ENCODE results near the gene ZCCHC17. TPM values are rescaled to one million over a fixed set of nuclear protein-coding genes. Genes with fewer than 3 reads are reported as not detected.
A peak's percentile ranks its signal among the peaks of the same experiment; 100 is the strongest.

The ZCCHC17 gene
- total RNA-seq, 1 experiment from 2014 or later: 42.0 TPM

DNA sequence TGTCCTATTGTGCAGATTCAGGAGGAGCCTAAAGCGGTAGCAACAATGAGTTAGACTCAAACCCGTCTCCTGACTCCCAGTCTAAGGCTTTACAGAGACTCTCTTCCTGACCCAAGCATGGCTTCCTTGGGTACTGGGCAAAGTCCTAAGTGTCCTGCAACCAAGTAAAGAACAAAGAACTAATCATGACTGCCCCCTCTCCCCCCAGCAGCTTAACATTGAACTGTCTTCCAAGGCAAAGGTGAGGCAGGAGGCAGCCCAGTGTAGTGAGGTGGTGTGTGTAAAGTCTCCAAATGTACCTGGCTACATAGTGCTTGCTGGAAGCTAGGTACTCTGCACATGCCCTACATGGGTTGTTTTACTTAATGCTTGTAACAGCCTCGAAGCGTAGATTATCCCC is 73.7 kb downstream of the ZCCHC17 start:
- TF ChIP-seq FOXP1 (CRISPR knock-in tag; IDR thresholded peaks at IDR 0.05; ENCODE audit: borderline replicate concordance): no peak
- no peak for TF ChIP-seq NFATC4 (CRISPR knock-in tag; IDR thresholded peaks at IDR 0.05)
- no peak for TF ChIP-seq GRHL2 (CRISPR knock-in tag; IDR thresholded peaks at IDR 0.05; ENCODE audit: insufficient replicate concordance, severe bottlenecking)
- TF ChIP-seq TCF7 (CRISPR knock-in tag; IDR thresholded peaks at IDR 0.05; ENCODE audit: low read depth): no peak
- TF ChIP-seq, protein P1, sequence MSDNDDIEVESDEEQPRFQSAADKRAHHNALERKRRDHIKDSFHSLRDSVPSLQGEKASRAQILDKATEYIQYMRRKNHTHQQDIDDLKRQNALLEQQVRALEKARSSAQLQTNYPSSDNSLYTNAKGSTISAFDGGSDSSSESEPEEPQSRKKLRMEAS (CRISPR knock-in tag; IDR thresholded peaks at IDR 0.05): no peak
- no peak for TF ChIP-seq ZNF671 (CRISPR knock-in tag; IDR thresholded peaks at IDR 0.05)
- TF ChIP-seq ZNF121 (CRISPR knock-in tag; IDR thresholded peaks at IDR 0.05): no peak
- TF ChIP-seq ESRRA (CRISPR knock-in tag; IDR thresholded peaks at IDR 0.05; ENCODE audit: borderline replicate concordance): no peak
- TF ChIP-seq, protein P2, sequence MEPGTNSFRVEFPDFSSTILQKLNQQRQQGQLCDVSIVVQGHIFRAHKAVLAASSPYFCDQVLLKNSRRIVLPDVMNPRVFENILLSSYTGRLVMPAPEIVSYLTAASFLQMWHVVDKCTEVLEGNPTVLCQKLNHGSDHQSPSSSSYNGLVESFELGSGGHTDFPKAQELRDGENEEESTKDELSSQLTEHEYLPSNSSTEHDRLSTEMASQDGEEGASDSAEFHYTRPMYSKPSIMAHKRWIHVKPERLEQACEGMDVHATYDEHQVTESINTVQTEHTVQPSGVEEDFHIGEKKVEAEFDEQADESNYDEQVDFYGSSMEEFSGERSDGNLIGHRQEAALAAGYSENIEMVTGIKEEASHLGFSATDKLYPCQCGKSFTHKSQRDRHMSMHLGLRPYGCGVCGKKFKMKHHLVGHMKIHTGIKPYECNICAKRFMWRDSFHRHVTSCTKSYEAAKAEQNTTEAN (CRISPR knock-in tag; IDR thresholded peaks at IDR 0.05): no peak
- TF ChIP-seq ZNF317 (CRISPR knock-in tag; IDR thresholded peaks at IDR 0.05; ENCODE audit: borderline replicate concordance, low read depth): no peak
- no peak for TF ChIP-seq JUN (CRISPR knock-in tag; IDR thresholded peaks at IDR 0.05)
- ChIA-PET POLR2A (no interaction called here), CTCF (interaction anchor here (1.0 to 5.8 kb wide), 5 partner anchors 24 to 185 kb away, joined by 4 to 45 read pairs (median 6); partner anchors contain the start of genes SNRNP40 and ZCCHC17)
- H3K9me3 Mint-ChIP-seq: no peaks in the 10 kb centered on the region
- ATAC-seq (no peak), DNase-seq (ENCODE audit: low spot score) (no peak)
- peaks cover 7% of the 10 kb centered on the region for H3K36me3 Mint-ChIP-seq
- no peak overlapping the region for H3K4me3 Mint-ChIP-seq
- H3K27ac Mint-ChIP-seq: no peak overlapping the region
- peaks cover 58% of the 10 kb centered on the region for H3K4me1 Mint-ChIP-seq
- peaks cover 4% of the 10 kb centered on the region for H3K27me3 Mint-ChIP-seq (ENCODE audit: low read depth)

DNA sequence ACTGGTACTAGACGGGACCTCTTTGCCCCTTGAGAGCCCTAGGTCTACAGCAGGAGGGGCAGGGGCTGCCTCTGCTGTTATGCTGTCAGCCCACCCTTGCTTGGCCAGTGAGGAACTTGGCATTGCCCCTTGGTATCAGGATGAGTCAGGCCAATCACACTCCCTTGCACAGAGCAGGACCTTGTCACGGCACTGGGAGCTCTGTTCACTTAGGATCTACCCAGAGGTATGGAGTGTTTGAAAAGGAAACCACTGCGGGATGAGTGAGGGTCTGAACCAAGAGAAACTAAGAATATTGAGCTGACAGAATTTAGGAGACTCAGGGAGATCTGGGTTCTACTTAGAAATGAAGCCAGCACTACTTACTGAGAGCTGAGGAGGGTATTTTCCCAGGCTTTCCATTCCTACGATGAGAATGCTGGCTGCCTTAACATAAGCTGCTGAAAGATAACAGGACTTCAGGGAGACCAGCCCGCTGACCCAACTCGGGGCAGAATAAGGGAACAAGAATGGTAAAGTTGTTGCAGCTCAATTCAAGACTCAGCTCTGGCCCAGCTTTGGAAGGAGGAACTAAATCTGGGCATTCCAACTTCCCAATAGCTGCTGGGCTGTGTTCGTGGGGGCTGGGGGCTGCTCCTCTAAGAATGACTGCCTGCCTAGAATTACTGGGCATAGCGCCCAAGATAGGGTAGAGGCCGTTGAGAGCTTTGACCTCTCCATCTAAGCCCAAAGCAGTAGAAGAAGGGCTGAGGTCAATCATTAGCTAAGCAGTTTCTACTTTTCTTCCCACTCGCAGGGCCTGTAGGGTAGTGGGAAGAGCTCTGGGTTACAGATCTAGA is 74.5 kb downstream of the ZCCHC17 start:
- H3K36me3 Mint-ChIP-seq: peaks cover 5% of the 10 kb centered on the region; the same call in 1 of the 2 replicates
- peaks cover 4% of the 10 kb centered on the region for H3K27me3 Mint-ChIP-seq (ENCODE audit: low read depth)
- no peak for ATAC-seq
- H3K9me3 Mint-ChIP-seq: no peaks in the 10 kb centered on the region
- H3K4me1 Mint-ChIP-seq: peaks cover 59% of the 10 kb centered on the region
- peak overlapping the region; percentile 54; the same call in 1 of the 2 replicates for H3K27ac Mint-ChIP-seq
- no peak for DNase-seq (ENCODE audit: low spot score)
- ChIA-PET POLR2A (no interaction called here), CTCF (interaction anchor here (1.0 to 5.8 kb wide), 4 partner anchors 24 to 178 kb away, joined by 4 to 85 read pairs (median 25); partner anchors contain the start of genes SNRNP40 and ZCCHC17)
- no peak overlapping the region for H3K4me3 Mint-ChIP-seq
- TF ChIP-seq MYBL2 (CRISPR knock-in tag; IDR thresholded peaks at IDR 0.05) (no peak), OVOL2 (CRISPR knock-in tag; IDR thresholded peaks at IDR 0.05; ENCODE audit: borderline replicate concordance) (no peak), GRHL2 (CRISPR knock-in tag; IDR thresholded peaks at IDR 0.05; ENCODE audit: insufficient replicate concordance, severe bottlenecking) (no peak), FOXK1 (CRISPR knock-in tag; IDR thresholded peaks at IDR 0.05) (no peak), ATF1 (CRISPR knock-in tag; IDR thresholded peaks at IDR 0.05) (no peak), TEAD1 (CRISPR knock-in tag; IDR thresholded peaks at IDR 0.05) (no peak), NFATC4 (CRISPR knock-in tag; IDR thresholded peaks at IDR 0.05) (no peak), ZNF263 (CRISPR knock-in tag; IDR thresholded peaks at IDR 0.05; ENCODE audit: low read depth) (no peak), RELA (CRISPR knock-in tag; IDR thresholded peaks at IDR 0.05; ENCODE audit: borderline replicate concordance) (no peak), MXD4 (CRISPR knock-in tag; IDR thresholded peaks at IDR 0.05; ENCODE audit: borderline replicate concordance) (no peak), JUN (CRISPR knock-in tag; IDR thresholded peaks at IDR 0.05) (no peak)
- TF ChIP-seq, protein P3, sequence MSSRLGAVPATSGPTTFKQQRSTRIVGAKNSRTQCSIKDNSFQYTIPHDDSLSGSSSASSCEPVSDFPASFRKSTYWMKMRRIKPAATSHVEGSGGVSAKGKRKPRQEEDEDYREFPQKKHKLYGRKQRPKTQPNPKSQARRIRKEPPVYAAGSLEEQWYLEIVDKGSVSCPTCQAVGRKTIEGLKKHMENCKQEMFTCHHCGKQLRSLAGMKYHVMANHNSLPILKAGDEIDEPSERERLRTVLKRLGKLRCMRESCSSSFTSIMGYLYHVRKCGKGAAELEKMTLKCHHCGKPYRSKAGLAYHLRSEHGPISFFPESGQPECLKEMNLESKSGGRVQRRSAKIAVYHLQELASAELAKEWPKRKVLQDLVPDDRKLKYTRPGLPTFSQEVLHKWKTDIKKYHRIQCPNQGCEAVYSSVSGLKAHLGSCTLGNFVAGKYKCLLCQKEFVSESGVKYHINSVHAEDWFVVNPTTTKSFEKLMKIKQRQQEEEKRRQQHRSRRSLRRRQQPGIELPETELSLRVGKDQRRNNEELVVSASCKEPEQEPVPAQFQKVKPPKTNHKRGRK (CRISPR knock-in tag; IDR thresholded peaks at IDR 0.05; ENCODE audit: borderline replicate concordance): no peak
- TF ChIP-seq, protein P4, sequence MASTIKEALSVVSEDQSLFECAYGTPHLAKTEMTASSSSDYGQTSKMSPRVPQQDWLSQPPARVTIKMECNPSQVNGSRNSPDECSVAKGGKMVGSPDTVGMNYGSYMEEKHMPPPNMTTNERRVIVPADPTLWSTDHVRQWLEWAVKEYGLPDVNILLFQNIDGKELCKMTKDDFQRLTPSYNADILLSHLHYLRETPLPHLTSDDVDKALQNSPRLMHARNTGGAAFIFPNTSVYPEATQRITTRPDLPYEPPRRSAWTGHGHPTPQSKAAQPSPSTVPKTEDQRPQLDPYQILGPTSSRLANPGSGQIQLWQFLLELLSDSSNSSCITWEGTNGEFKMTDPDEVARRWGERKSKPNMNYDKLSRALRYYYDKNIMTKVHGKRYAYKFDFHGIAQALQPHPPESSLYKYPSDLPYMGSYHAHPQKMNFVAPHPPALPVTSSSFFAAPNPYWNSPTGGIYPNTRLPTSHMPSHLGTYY (CRISPR knock-in tag; IDR thresholded peaks at IDR 0.05): no peak
- TF ChIP-seq, protein P5, sequence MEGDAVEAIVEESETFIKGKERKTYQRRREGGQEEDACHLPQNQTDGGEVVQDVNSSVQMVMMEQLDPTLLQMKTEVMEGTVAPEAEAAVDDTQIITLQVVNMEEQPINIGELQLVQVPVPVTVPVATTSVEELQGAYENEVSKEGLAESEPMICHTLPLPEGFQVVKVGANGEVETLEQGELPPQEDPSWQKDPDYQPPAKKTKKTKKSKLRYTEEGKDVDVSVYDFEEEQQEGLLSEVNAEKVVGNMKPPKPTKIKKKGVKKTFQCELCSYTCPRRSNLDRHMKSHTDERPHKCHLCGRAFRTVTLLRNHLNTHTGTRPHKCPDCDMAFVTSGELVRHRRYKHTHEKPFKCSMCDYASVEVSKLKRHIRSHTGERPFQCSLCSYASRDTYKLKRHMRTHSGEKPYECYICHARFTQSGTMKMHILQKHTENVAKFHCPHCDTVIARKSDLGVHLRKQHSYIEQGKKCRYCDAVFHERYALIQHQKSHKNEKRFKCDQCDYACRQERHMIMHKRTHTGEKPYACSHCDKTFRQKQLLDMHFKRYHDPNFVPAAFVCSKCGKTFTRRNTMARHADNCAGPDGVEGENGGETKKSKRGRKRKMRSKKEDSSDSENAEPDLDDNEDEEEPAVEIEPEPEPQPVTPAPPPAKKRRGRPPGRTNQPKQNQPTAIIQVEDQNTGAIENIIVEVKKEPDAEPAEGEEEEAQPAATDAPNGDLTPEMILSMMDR (IDR thresholded peaks at IDR 0.05): no peak
- TF ChIP-seq, protein P6, sequence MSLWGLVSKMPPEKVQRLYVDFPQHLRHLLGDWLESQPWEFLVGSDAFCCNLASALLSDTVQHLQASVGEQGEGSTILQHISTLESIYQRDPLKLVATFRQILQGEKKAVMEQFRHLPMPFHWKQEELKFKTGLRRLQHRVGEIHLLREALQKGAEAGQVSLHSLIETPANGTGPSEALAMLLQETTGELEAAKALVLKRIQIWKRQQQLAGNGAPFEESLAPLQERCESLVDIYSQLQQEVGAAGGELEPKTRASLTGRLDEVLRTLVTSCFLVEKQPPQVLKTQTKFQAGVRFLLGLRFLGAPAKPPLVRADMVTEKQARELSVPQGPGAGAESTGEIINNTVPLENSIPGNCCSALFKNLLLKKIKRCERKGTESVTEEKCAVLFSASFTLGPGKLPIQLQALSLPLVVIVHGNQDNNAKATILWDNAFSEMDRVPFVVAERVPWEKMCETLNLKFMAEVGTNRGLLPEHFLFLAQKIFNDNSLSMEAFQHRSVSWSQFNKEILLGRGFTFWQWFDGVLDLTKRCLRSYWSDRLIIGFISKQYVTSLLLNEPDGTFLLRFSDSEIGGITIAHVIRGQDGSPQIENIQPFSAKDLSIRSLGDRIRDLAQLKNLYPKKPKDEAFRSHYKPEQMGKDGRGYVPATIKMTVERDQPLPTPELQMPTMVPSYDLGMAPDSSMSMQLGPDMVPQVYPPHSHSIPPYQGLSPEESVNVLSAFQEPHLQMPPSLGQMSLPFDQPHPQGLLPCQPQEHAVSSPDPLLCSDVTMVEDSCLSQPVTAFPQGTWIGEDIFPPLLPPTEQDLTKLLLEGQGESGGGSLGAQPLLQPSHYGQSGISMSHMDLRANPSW (CRISPR knock-in tag; conservative IDR thresholded peaks at IDR 0.05; ENCODE audit: low read depth): no peak
- TF ChIP-seq, protein P7, sequence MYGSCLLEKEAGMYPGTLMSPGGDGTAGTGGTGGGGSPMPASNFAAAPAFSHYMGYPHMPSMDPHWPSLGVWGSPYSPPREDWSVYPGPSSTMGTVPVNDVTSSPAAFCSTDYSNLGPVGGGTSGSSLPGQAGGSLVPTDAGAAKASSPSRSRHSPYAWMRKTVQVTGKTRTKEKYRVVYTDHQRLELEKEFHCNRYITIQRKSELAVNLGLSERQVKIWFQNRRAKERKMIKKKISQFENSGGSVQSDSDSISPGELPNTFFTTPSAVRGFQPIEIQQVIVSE (CRISPR knock-in tag; IDR thresholded peaks at IDR 0.05; ENCODE audit: borderline replicate concordance): no peak

Measured in WTC11 (cell line).